IMR-90 (cell line): ENCODE results near the gene BCCIP.

ENCODE experiments used
- BHLHE40 ChIP-seq: fragments of 150-350 bp; IDR thresholded peaks from 2 replicates; pipeline ENCODE4 v1.6.1; 2016; ENCODE audit warnings: mild to moderate bottlenecking, low read depth, low read length
- CEBPB ChIP-seq: IDR thresholded peaks from 2 replicates; pipeline ENCODE4 v1.6.1; 2012; ENCODE audit warnings: low read depth, low read length, improper control_type of control experiment
- CHD1 ChIP-seq: IDR thresholded peaks from 2 replicates; pipeline ENCODE4 v1.6.1; 2012; ENCODE audit warnings: low read depth, low read length, improper control_type of control experiment
- MXI1 ChIP-seq: IDR thresholded peaks from 2 replicates; pipeline ENCODE4 v1.6.1; 2012; ENCODE audit warnings: low read depth, mild to moderate bottlenecking, low read length, moderate library complexity, borderline replicate concordance
- POLR2A ChIP-seq: IDR thresholded peaks from 2 replicates; pipeline ENCODE4 v1.6.1; 2012; ENCODE audit warnings: mild to moderate bottlenecking, low read depth, low read length
- RAD21 ChIP-seq: IDR thresholded peaks from 2 replicates; pipeline ENCODE4 v1.6.1; 2012; ENCODE audit warnings: low read length, improper control_type of control experiment
- RCOR1 ChIP-seq: IDR thresholded peaks from 2 replicates; pipeline ENCODE4 v1.6.1; 2012; ENCODE audit warnings: mild to moderate bottlenecking, low read length, improper control_type of control experiment; ENCODE audit not compliant: insufficient replicate concordance
- RFX5 ChIP-seq: IDR thresholded peaks from 2 replicates; pipeline ENCODE4 v1.8.0; 2012; ENCODE audit warnings: low read depth, mild to moderate bottlenecking, low read length, moderate library complexity
- TF ChIP-seq, protein P1 (sequence below): conservative IDR thresholded peaks from 2 replicates; pipeline ENCODE4 v1.5.1; 2012; ENCODE audit warnings: mild to moderate bottlenecking, low read depth, low read length, improper control_type of control experiment
- TF ChIP-seq, protein P2 (sequence below): fragments of 150-350 bp; IDR thresholded peaks from 2 replicates; pipeline ENCODE4 v1.6.1; 2017; ENCODE audit warnings: mild to moderate bottlenecking, antibody characterized with exemption, low read length, low read depth
- TF ChIP-seq, protein P3 (sequence below): fragments of 150-350 bp; IDR thresholded peaks from 2 replicates; pipeline ENCODE4 v1.6.1; 2016; ENCODE audit warnings: low read depth, mild to moderate bottlenecking, low read length, moderate library complexity, borderline replicate concordance

DNA sequence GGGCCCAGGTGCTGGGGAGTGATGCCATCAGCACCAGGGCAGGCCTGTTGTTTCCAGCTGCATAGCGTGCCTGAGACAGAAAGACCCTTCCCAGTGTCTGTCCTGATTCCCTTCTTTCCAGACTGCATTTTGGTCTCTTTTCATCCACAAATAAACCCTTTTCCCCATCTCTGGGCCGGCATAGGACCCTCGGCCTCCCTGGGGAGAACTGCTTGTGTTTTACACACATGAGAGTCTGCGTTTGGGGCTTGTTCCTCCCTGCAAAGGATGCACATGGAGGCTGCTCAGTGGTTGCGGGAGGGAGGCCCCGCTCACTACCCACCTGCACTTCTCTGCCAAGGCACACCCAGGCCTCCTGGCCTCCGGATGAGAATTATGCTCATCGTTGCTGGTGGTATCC is 42.0 kb upstream of the BCCIP start:
- TF ChIP-seq, protein P1, sequence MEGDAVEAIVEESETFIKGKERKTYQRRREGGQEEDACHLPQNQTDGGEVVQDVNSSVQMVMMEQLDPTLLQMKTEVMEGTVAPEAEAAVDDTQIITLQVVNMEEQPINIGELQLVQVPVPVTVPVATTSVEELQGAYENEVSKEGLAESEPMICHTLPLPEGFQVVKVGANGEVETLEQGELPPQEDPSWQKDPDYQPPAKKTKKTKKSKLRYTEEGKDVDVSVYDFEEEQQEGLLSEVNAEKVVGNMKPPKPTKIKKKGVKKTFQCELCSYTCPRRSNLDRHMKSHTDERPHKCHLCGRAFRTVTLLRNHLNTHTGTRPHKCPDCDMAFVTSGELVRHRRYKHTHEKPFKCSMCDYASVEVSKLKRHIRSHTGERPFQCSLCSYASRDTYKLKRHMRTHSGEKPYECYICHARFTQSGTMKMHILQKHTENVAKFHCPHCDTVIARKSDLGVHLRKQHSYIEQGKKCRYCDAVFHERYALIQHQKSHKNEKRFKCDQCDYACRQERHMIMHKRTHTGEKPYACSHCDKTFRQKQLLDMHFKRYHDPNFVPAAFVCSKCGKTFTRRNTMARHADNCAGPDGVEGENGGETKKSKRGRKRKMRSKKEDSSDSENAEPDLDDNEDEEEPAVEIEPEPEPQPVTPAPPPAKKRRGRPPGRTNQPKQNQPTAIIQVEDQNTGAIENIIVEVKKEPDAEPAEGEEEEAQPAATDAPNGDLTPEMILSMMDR, result no peak
- no peak for TF ChIP-seq CEBPB
- no peak for TF ChIP-seq MXI1
- no peak for TF ChIP-seq RFX5
- TF ChIP-seq, protein P2, sequence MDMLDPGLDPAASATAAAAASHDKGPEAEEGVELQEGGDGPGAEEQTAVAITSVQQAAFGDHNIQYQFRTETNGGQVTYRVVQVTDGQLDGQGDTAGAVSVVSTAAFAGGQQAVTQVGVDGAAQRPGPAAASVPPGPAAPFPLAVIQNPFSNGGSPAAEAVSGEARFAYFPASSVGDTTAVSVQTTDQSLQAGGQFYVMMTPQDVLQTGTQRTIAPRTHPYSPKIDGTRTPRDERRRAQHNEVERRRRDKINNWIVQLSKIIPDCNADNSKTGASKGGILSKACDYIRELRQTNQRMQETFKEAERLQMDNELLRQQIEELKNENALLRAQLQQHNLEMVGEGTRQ, result no peak
- no peak for TF ChIP-seq RAD21
- no peak for TF ChIP-seq RCOR1
- TF ChIP-seq CHD1, result no peak
- TF ChIP-seq POLR2A, result no peak
- TF ChIP-seq, protein P3, sequence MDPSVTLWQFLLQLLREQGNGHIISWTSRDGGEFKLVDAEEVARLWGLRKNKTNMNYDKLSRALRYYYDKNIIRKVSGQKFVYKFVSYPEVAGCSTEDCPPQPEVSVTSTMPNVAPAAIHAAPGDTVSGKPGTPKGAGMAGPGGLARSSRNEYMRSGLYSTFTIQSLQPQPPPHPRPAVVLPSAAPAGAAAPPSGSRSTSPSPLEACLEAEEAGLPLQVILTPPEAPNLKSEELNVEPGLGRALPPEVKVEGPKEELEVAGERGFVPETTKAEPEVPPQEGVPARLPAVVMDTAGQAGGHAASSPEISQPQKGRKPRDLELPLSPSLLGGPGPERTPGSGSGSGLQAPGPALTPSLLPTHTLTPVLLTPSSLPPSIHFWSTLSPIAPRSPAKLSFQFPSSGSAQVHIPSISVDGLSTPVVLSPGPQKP, result no peak
- TF ChIP-seq BHLHE40, result no peak
